ENCODE measurements around the gene NUFIP1.
"Not testable (repeated sequence)": the region's sequence is repeated elsewhere in the genome, so short reads cannot be mapped to it uniquely, and the experiment has no call there.

NUFIP1 gene

GRCh38 chr13:44919104-44919804 lies 70.0 kb downstream of the NUFIP1 start:
- DNase-seq, result no peak

GRCh38 chr13:44918326-44919103 lies 70.8 kb downstream of the NUFIP1 start:
- peak; percentile 88 for DNase-seq

GRCh38 chr13:44917589-44918325 lies 71.5 kb downstream of the NUFIP1 start:
- DNase-seq, result peak; percentile 97

GRCh38 chr13:44912278-44913016 lies 76.8 kb downstream of the NUFIP1 start:
- DNase-seq, result no peak

GRCh38 chr13:44908712-44909111 lies 80.6 kb downstream of the NUFIP1 start:
- DNase-seq, result peak; percentile 7

GRCh38 chr13:44908266-44908665 lies 81.0 kb downstream of the NUFIP1 start:
- no peak for DNase-seq

- DNase-seq, result no peak
Measured at GRCh38 chr13:44906713-44907112, 82.6 kb downstream of the NUFIP1 start.

- DNase-seq, result no peak
Measured at GRCh38 chr13:44906230-44906629, 83.0 kb downstream of the NUFIP1 start.

GRCh38 chr13:44905556-44905955 lies 83.7 kb downstream of the NUFIP1 start:
- no peak for DNase-seq

- DNase-seq, result no peak
Measured at GRCh38 chr13:44904967-44905366, 84.3 kb downstream of the NUFIP1 start.

GRCh38 chr13:44903574-44903985 lies 85.7 kb downstream of the NUFIP1 start:
- no peak for DNase-seq

GRCh38 chr13:44902738-44903137 lies 86.5 kb downstream of the NUFIP1 start:
- DNase-seq, result no peak

GRCh38 chr13:44899967-44900366 lies 89.3 kb downstream of the NUFIP1 start:
- DNase-seq, result no peak

- not testable (repeated sequence) for DNase-seq
Measured at GRCh38 chr13:44898308-44898707, 91.0 kb downstream of the NUFIP1 start.

- DNase-seq, result no peak
Measured at GRCh38 chr13:44895953-44896335, 93.3 kb downstream of the NUFIP1 start.

GRCh38 chr13:44895264-44895952 lies 93.9 kb downstream of the NUFIP1 start:
- no peak for DNase-seq

GRCh38 chr13:44894001-44894770 lies 95.1 kb downstream of the NUFIP1 start:
- no peak for DNase-seq

Data from CD4-positive, alpha-beta T cell treated with Interleukin-21 for 1 hour (primary cell).